ENCODE results near the gene FLII. TPM values are rescaled to one million over a fixed set of nuclear protein-coding genes. Genes with fewer than 3 reads are reported as not detected.

Gene FLII
- total and polyA plus RNA-seq, 2 of the 13 experiments (the other 11 are each of a cell fraction or from before 2014, with no cell fraction given): 130 to 303 TPM

- in situ Hi-C loops (cut with HindIII; ENCODE audit: extremely low pct_ligation_motif_present, low pct_unique_long_range_greater_than_20kb) (no loop called here), intact Hi-C loops (cut with micrococcal nuclease; ENCODE audit: unreplicated experiment) (no loop called here)
- 96% methylated on average over 4 of the region's 20 CpGs for WGBS (ENCODE audit: low lambda C conversion rate)
- H3K9me3 ChIP-seq (ENCODE audit: low read length): no peaks in the 10 kb centered on the region
- H3K27me3 ChIP-seq (ENCODE audit: control insufficient read depth in 1 of 2, insufficient read depth in 2 of 2, low read length in 2 of 2): no peaks in the 10 kb centered on the region
- H3K4me1 ChIP-seq (ENCODE audit: insufficient read depth, low read length): no peaks in the 10 kb centered on the region
- H4K20me1 ChIP-seq (ENCODE audit: insufficient read depth, low read length): no peaks in the 10 kb centered on the region
- ATAC-seq: no peak
- peaks cover 11 to 29% of the 10 kb centered on the region in 2 experiments; a peak in 4 of 5 replicates for H3K36me3 ChIP-seq (replicated peaks in 1 of 2; ENCODE audit: control insufficient read depth in 1 of 2, insufficient read depth in 2 of 2, low read length in 2 of 2)
- no peak for DNase-seq (ENCODE audit: low spot score)
- FAIRE-seq: no peak
- BruUV-seq (replicated peaks): no TSS peak
- ChIA-PET CTCF (ENCODE audit: low intra/inter-chr PET ratio, low total read pairs) (no interaction called here), POLR2A (no interaction called here)
- no peak overlapping the region for H2AFZ ChIP-seq (ENCODE audit: low read length)
- no peak overlapping the region for H3K4me2 ChIP-seq (ENCODE audit: low read depth, low read length)
- no peak overlapping the region for H3K9ac ChIP-seq (ENCODE audit: insufficient read depth, low read depth, low read length)
- H3K79me2 ChIP-seq (ENCODE audit: insufficient read depth, low read length): no peaks in the 10 kb centered on the region
- no peak overlapping the region for H3K27ac ChIP-seq (ENCODE audit: extremely low read length, insufficient read depth, low read length)
- H3K4me3 ChIP-seq (replicated peaks in 1 of 3; ENCODE audit: insufficient read depth in 1 of 3, low read depth in 2 of 3, low read length in 3 of 3): no peak overlapping the region
- TF ChIP-seq MXI1 (IDR thresholded peaks at IDR 0.05; ENCODE audit: borderline replicate concordance, low read depth, low read length) (no peak), ZNF83 (CRISPR knock-in tag; IDR thresholded peaks at IDR 0.05; ENCODE audit: borderline replicate concordance) (no peak), ZNF619 (CRISPR knock-in tag; IDR thresholded peaks at IDR 0.05) (no peak), ZNF251 (CRISPR knock-in tag; IDR thresholded peaks at IDR 0.05) (no peak), RFXANK (CRISPR knock-in tag; IDR thresholded peaks at IDR 0.05) (no peak), ZNF33A (CRISPR knock-in tag; IDR thresholded peaks at IDR 0.05; ENCODE audit: borderline replicate concordance) (no peak), ZBTB40 (IDR thresholded peaks at IDR 0.05) (no peak), ZBTB40 (CRISPR knock-in tag; IDR thresholded peaks at IDR 0.05) (no peak), SNAI1 (CRISPR knock-in tag; IDR thresholded peaks at IDR 0.05; ENCODE audit: borderline replicate concordance) (no peak), FOXO4 (CRISPR knock-in tag; conservative IDR thresholded peaks at IDR 0.05) (no peak), PRDM10 (CRISPR knock-in tag; IDR thresholded peaks at IDR 0.05; ENCODE audit: low read depth) (no peak), CENPT (CRISPR knock-in tag; IDR thresholded peaks at IDR 0.05; ENCODE audit: low read depth) (no peak)
Measured at GRCh38 chr17:18237461-18237860, 21.1 kb downstream of the FLII start.

All from HepG2 (cell line).